ENCODE results near the gene ZC3H4. TPM values are rescaled to one million over a fixed set of nuclear protein-coding genes. Genes with fewer than 3 reads are reported as not detected.

ZC3H4 gene
- total and polyA plus RNA-seq, 9 of the 15 experiments (the other 6 are each of a cell fraction or from before 2014, with no cell fraction given) = 2.2 to 75.6 (median 18.3) TPM

- TF ChIP-seq ZNF592 (IDR thresholded peaks at IDR 0.05) (peak; percentile 73), TGIF2 (CRISPR knock-in tag; IDR thresholded peaks at IDR 0.05) (no peak), ZNF143 (CRISPR knock-in tag; IDR thresholded peaks at IDR 0.05) (no peak), THRAP3 (IDR thresholded peaks at IDR 0.05; ENCODE audit: borderline replicate concordance) (no peak), ZBTB5 (IDR thresholded peaks at IDR 0.05) (no peak), PTRF (tag; IDR thresholded peaks at IDR 0.05) (peak; percentile 44; the same call in 1 of the 2 replicates), TAF1 (IDR thresholded peaks at IDR 0.05; ENCODE audit: control insufficient read depth, extremely low read depth, insufficient read depth, low read length, severe bottlenecking) (no peak), CHD4 (IDR thresholded peaks at IDR 0.05; ENCODE audit: insufficient read depth, insufficient replicate concordance, low read depth, low read length, poor library complexity, severe bottlenecking) (no peak), ZNF274 (IDR thresholded peaks at IDR 0.05; ENCODE audit: borderline replicate concordance, low read depth, low read length) (no peak), ZNF316 (IDR thresholded peaks at IDR 0.05) (no peak), ZBTB7A (IDR thresholded peaks at IDR 0.05; ENCODE audit: borderline replicate concordance, control insufficient read depth, low read depth, low read length) (no peak), GABPB1 (CRISPR knock-in tag; IDR thresholded peaks at IDR 0.05) (no peak), HDAC8 (tag; IDR thresholded peaks at IDR 0.05) (no peak), USF1 (CRISPR knock-in tag; IDR thresholded peaks at IDR 0.05) (no peak), SREBF1 (IDR thresholded peaks at IDR 0.05; ENCODE audit: borderline replicate concordance, low read depth, low read length) (no peak), CC2D1A (IDR thresholded peaks at IDR 0.05) (no peak), ETS2 (tag; IDR thresholded peaks at IDR 0.05; ENCODE audit: borderline replicate concordance, poor library complexity, severe bottlenecking) (no peak), ZNF785 (CRISPR knock-in tag; IDR thresholded peaks at IDR 0.05) (no peak), CBFA2T2 (conservative IDR thresholded peaks at IDR 0.05) (peak; percentile 19; the same call in 1 of the 2 replicates), HMBOX1 (IDR thresholded peaks at IDR 0.05) (peak; percentile 56)
Measured at GRCh38 chr19:47099576-47100050, 14.0 kb downstream of the ZC3H4 start (continued).
